SK-N-MC (cell line): ENCODE results near the gene IL17RC.

Experiments
- DNase-seq: peaks from one replicate; pipeline ENCODE4 v3.0.0-alpha.2; 2011; ENCODE audit warnings: low read depth, low spot score
- H3K27ac ChIP-seq: fragments of 200-600 bp; sonication (generic); 2 replicates; pipeline ENCODE4 v1.5.1; 2016; ENCODE audit warnings: mixed run types
- H3K36me3 ChIP-seq: fragments of 200-600 bp; sonication (generic); 2 replicates; pipeline ENCODE4 v1.6.1; 2017; ENCODE audit warnings: antibody characterized with exemption, low read length, mixed read lengths; ENCODE audit not compliant: insufficient read depth
- H3K4me3 ChIP-seq: fragments of 200-600 bp; sonication (generic); 2 replicates; pipeline ENCODE4 v1.5.1; 2016
- H3K9ac ChIP-seq: fragments of 200-600 bp; sonication (generic); 2 replicates; pipeline ENCODE4 v1.8.0; 2017; ENCODE audit warnings: mixed run types, mixed read lengths; ENCODE audit not compliant: insufficient read length
- H3K9me3 ChIP-seq: fragments of 200-600 bp; sonication (generic); 2 replicates; pipeline ENCODE4 v1.6.1; 2017; ENCODE audit warnings: low read depth, mild to moderate bottlenecking, antibody characterized with exemption, low read length, moderate library complexity, mixed read lengths
- EZH2 ChIP-seq: fragments of 200-600 bp; sonication (generic); IDR thresholded peaks from one replicate; pipeline ENCODE4 v1.6.1; 2017; ENCODE audit warnings: antibody characterized with exemption
- FOXP2 ChIP-seq: optimal IDR thresholded peaks from 2 replicates; pipeline ENCODE3; 2011; ENCODE audit warnings: mild to moderate bottlenecking, moderate library complexity; ENCODE audit not compliant: insufficient read depth; ENCODE audit errors: extremely low read length, control extremely low read depth
- POLR2AphosphoS5 ChIP-seq: IDR thresholded peaks from 2 replicates; pipeline ENCODE4 v1.6.1; 2012; ENCODE audit warnings: mild to moderate bottlenecking, low read depth, low read length, borderline replicate concordance

IL17RC gene

GRCh38 chr3:9901967-9902366 lies 14.9 kb upstream of the IL17RC start:
- no peaks in the 10 kb centered on the region for H3K9me3 ChIP-seq
- no peak overlapping the region for H3K9ac ChIP-seq
- H3K4me3 ChIP-seq, result no peak overlapping the region
- DNase-seq, result no peak
- TF ChIP-seq FOXP2, result no peak
- no peak for TF ChIP-seq POLR2AphosphoS5
- TF ChIP-seq EZH2, result no peak
- H3K27ac ChIP-seq, result no peak overlapping the region
- H3K36me3 ChIP-seq, result no peaks in the 10 kb centered on the region

GRCh38 chr3:9902372-9903237 lies 14.3 kb upstream of the IL17RC start, which contains the start of gene IL17RE:
Gene IL17RE (plus strand): TSS chr3:9902848. CDS start chr3:9902933, 85 bp downstream.
- H3K27ac ChIP-seq, result no peak within 1 kb of the TSS
- H3K36me3 ChIP-seq, result no peaks in the 10 kb centered on the region
- no peak for DNase-seq
- TF ChIP-seq POLR2AphosphoS5 (peak; percentile 52), FOXP2 (no peak)
- no peak within 1 kb of the TSS for H3K4me3 ChIP-seq
- no peak within 1 kb of the TSS for H3K9ac ChIP-seq
- no peaks in the 10 kb centered on the region for H3K9me3 ChIP-seq

- H3K27ac ChIP-seq, result no peak overlapping the region
- no peak overlapping the region for H3K4me3 ChIP-seq
Observed at GRCh38 chr3:9903238-9903624, 13.7 kb upstream of the IL17RC start.

GRCh38 chr3:9903904-9904303 lies 13.0 kb upstream of the IL17RC start:
- Histone ChIP-seq H3K9me3 (no peaks in the 10 kb centered on the region), H3K9ac (no peak overlapping the region), H3K36me3 (no peaks in the 10 kb centered on the region), H3K4me3 (no peak overlapping the region), H3K27ac (no peak overlapping the region)
- DNase-seq, result no peak
- TF ChIP-seq FOXP2 (no peak), EZH2 (no peak), POLR2AphosphoS5 (no peak)

More at GRCh38 chr3:9903238-9903624, 13.7 kb upstream of the IL17RC start:
- Histone ChIP-seq H3K36me3 (no peaks in the 10 kb centered on the region), H3K9ac (no peak overlapping the region), H3K9me3 (no peaks in the 10 kb centered on the region)
- DNase-seq, result no peak
- TF ChIP-seq FOXP2 (no peak), EZH2 (no peak), POLR2AphosphoS5 (no peak)

GRCh38 chr3:9906480-9906879 lies 10.4 kb upstream of the IL17RC start:
- Histone ChIP-seq H3K4me3 (no peak overlapping the region), H3K27ac (no peak overlapping the region), H3K36me3 (no peaks in the 10 kb centered on the region), H3K9ac (no peak overlapping the region), H3K9me3 (no peaks in the 10 kb centered on the region)
- TF ChIP-seq EZH2 (no peak), FOXP2 (no peak), POLR2AphosphoS5 (no peak)
- DNase-seq, result no peak

- TF ChIP-seq FOXP2, result no peak
- no peaks in the 10 kb centered on the region for H3K36me3 ChIP-seq
- H3K9me3 ChIP-seq, result no peaks in the 10 kb centered on the region
- H3K9ac ChIP-seq, result no peak overlapping the region
- no peak overlapping the region for H3K4me3 ChIP-seq
- no peak for DNase-seq
- no peak overlapping the region for H3K27ac ChIP-seq
Observed at GRCh38 chr3:9908286-9908685, 8.6 kb upstream of the IL17RC start.

GRCh38 chr3:9909221-9910013 lies 7.5 kb upstream of the IL17RC start:
- Histone ChIP-seq H3K4me3 (no peak overlapping the region), H3K9me3 (no peaks in the 10 kb centered on the region), H3K36me3 (no peaks in the 10 kb centered on the region), H3K27ac (no peak overlapping the region), H3K9ac (no peak overlapping the region)
- DNase-seq, result no peak
- TF ChIP-seq EZH2, result no peak

GRCh38 chr3:9911863-9912262 lies 5.0 kb upstream of the IL17RC start:
- Histone ChIP-seq H3K36me3 (no peaks in the 10 kb centered on the region), H3K4me3 (no peak overlapping the region), H3K27ac (no peak overlapping the region), H3K9ac (no peak overlapping the region), H3K9me3 (no peaks in the 10 kb centered on the region)
- DNase-seq, result no peak
- TF ChIP-seq POLR2AphosphoS5, result no peak
- no peak for TF ChIP-seq FOXP2
- TF ChIP-seq EZH2, result no peak

GRCh38 chr3:9912294-9912935 lies 4.5 kb upstream of the IL17RC start:
- H3K27ac ChIP-seq, result no peak overlapping the region
- H3K36me3 ChIP-seq, result no peaks in the 10 kb centered on the region
- H3K4me3 ChIP-seq, result no peak overlapping the region
- H3K9ac ChIP-seq, result no peak overlapping the region
- DNase-seq, result no peak
- TF ChIP-seq EZH2, result no peak
- no peak for TF ChIP-seq POLR2AphosphoS5
- no peak for TF ChIP-seq FOXP2
- H3K9me3 ChIP-seq, result no peaks in the 10 kb centered on the region
